ENCODE measurements around the gene CYP27B1.

GRCh38 chr12:57744777-57745484 is 21.9 kb downstream of the CYP27B1 start, which contains the start of gene TSPAN31:
- TF ChIP-seq POLR2A (IDR thresholded peaks at IDR 0.05; ENCODE audit: low read depth, low read length) (peak; percentile 69), TAF1 (IDR thresholded peaks at IDR 0.05; ENCODE audit: borderline replicate concordance, low read depth, low read length) (peak; percentile 37; the same call in 1 of the 2 replicates), POLR2AphosphoS5 (IDR thresholded peaks at IDR 0.05; ENCODE audit: low read depth, low read length) (peak; percentile 58)
